B cell (primary cell): ENCODE measurements around the gene TSSK6. TPM values are rescaled to one million over a fixed set of nuclear protein-coding genes. Genes with fewer than 3 reads are reported as not detected.

Source experiments
- ATAC-seq: fragments of 200-7000 bp; cut with Tn5 transposase; one replicate; pipeline ENCODE4 v1.10.0; 2021; ENCODE audit warnings: low read depth, mild to moderate bottlenecking, moderate number of reproducible peaks, moderate library complexity
- CTCF ChIA-PET: fragments of 350-600 bp; sonication (Branson Sonifier 250); formaldehyde crosslinking; loops from one replicate; lab custom pipeline; 2021; ENCODE audit warnings: antibody characterized with exemption, inconsistent platforms; lab: Charles Lee
- POLR2A ChIA-PET: fragments of 350-600 bp; sonication (Branson Sonifier 250); formaldehyde crosslinking; loops from one replicate; lab custom pipeline; 2021; ENCODE audit warnings: antibody characterized with exemption; lab: Charles Lee
- DNase-seq: peaks from one replicate; pipeline ENCODE4 v3.0.0; 2013
- H2AFZ ChIP-seq: 2 replicates; pipeline ENCODE4 v1.6.1; 2012; ENCODE audit warnings: mild to moderate bottlenecking, low read depth, low read length; ENCODE audit not compliant: insufficient read depth, poor library complexity, severe bottlenecking
- H3K27ac ChIP-seq, 2 donors: 1 replicate in 1 of 2; 2 replicates in 1 of 2; pipeline ENCODE4 v1.5.1; 2012 to 2013; ENCODE audit warnings: low read length in 2 of 2, mild to moderate bottlenecking in 2 of 2, moderate library complexity in 1 of 2
- H3K27me3 ChIP-seq, 4 experiments: fragments of 200-600 bp in 1 of 4; sonication (generic) in 1 of 4; replicated peaks in 1 of 4; 1 replicate in 2 of 4; 2 replicates in 2 of 4; pipeline versions ENCODE4 v1.6.1 to v1.7.0; 2013 to 2016; ENCODE audit warnings: low read length in 3 of 4, mild to moderate bottlenecking in 2 of 4, mixed read lengths in 1 of 4, moderate library complexity in 1 of 4; ENCODE audit not compliant: insufficient read depth in 4 of 4, control insufficient read depth in 3 of 4; ENCODE audit errors: control extremely low read depth in 1 of 4
- H3K36me3 ChIP-seq, 2 experiments: replicated peaks in 1 of 2; 1 replicate in 1 of 2; 2 replicates in 1 of 2; pipeline versions ENCODE4 v1.6.1 to v1.7.1; 2013; ENCODE audit warnings: low read length in 1 of 2; ENCODE audit not compliant: insufficient read depth in 2 of 2, control insufficient read depth in 1 of 2; ENCODE audit errors: control extremely low read depth in 1 of 2, extremely low read depth in 1 of 2
- H3K4me1 ChIP-seq, 2 donors: fragments of 200-600 bp in 1 of 2; sonication (generic) in 1 of 2; 1 replicate in 1 of 2; 2 replicates in 1 of 2; pipeline versions ENCODE4 v1.5.1 to v1.6.1; 2013 to 2017; ENCODE audit warnings: low read length in 2 of 2; ENCODE audit not compliant: control insufficient read depth in 2 of 2, insufficient read depth in 2 of 2
- H3K4me2 ChIP-seq: replicated peaks from 2 replicates; pipeline ENCODE3; 2012; ENCODE audit warnings: mild to moderate bottlenecking, low read depth, low read length; ENCODE audit not compliant: poor library complexity, severe bottlenecking
- H3K4me3 ChIP-seq, 5 experiments: fragments of 200-600 bp in 1 of 5; sonication (generic) in 1 of 5; 1 replicate in 3 of 5; 2 replicates in 2 of 5; pipeline versions ENCODE4 v1.5.1 to v1.7.0; 2011 to 2016; ENCODE audit warnings: low read length in 4 of 5, mild to moderate bottlenecking in 4 of 5, low read depth in 2 of 5, control low read depth in 1 of 5, moderate library complexity in 1 of 5; ENCODE audit not compliant: insufficient read depth in 1 of 5; ENCODE audit errors: control extremely low read depth in 1 of 5, extremely low read depth in 1 of 5
- H3K79me2 ChIP-seq: fragments of 200-600 bp; sonication (generic); one replicate; pipeline ENCODE4 v1.6.0; 2016; ENCODE audit warnings: low read length; ENCODE audit not compliant: control insufficient read depth, insufficient read depth
- H3K9ac ChIP-seq: fragments of 200-600 bp; sonication (generic); 2 replicates; pipeline ENCODE4 v1.6.1; 2017; ENCODE audit warnings: mild to moderate bottlenecking, low read length, moderate library complexity
- H3K9me3 ChIP-seq, 3 donors: one replicate each; pipeline versions ENCODE4 v1.6.1 to v1.7.1; 2013; ENCODE audit warnings: low read length in 2 of 3; ENCODE audit not compliant: control insufficient read depth in 2 of 3, insufficient read depth in 1 of 3; ENCODE audit errors: control extremely low read depth in 1 of 3
- H4K20me1 ChIP-seq: 2 replicates; pipeline ENCODE4 v1.6.0; 2012; ENCODE audit warnings: mild to moderate bottlenecking, low read length; ENCODE audit not compliant: insufficient read depth, control insufficient read depth, poor library complexity, severe bottlenecking
- H3K27ac Mint-ChIP-seq: one replicate; pipeline ENCODE4 v1.8.0; 2021; ENCODE audit warnings: mixed read lengths
- H3K27me3 Mint-ChIP-seq: one replicate; pipeline ENCODE4 v1.8.0; 2021; ENCODE audit warnings: mixed read lengths
- H3K4me1 Mint-ChIP-seq: one replicate; pipeline ENCODE4 v1.8.0; 2021; ENCODE audit warnings: mixed read lengths
- H3K4me3 Mint-ChIP-seq: one replicate; pipeline ENCODE4 v1.8.0; 2021; ENCODE audit warnings: mixed read lengths
- H3K9me3 Mint-ChIP-seq: one replicate; pipeline ENCODE4 v1.8.0; 2022; ENCODE audit warnings: mixed read lengths; ENCODE audit not compliant: insufficient read depth
- CTCF ChIP-seq: fragments of 200-600 bp; IDR thresholded peaks from one replicate; pipeline ENCODE4 v1.8.0; 2022; ENCODE audit warnings: antibody characterized with exemption, mild to moderate bottlenecking
- EZH2 ChIP-seq: IDR thresholded peaks from 2 replicates; pipeline ENCODE4 v1.6.1; 2012; ENCODE audit warnings: borderline replicate concordance, low read depth, mild to moderate bottlenecking, moderate library complexity, low read length; ENCODE audit not compliant: insufficient read depth, poor library complexity, severe bottlenecking
- WGBS: methylation state at CpG from one replicate; pipeline ENCODE4 v1.1.5; 2013; ENCODE audit warnings: missing lambda C conversion rate; ENCODE audit not compliant: insufficient coverage; 5-methylcytosine and 5-hydroxymethylcytosine counted together
- intact Hi-C: fragments of 100-400 bp; cut with micrococcal nuclease; formaldehyde crosslinking; loops from one replicate; pipeline ENCODE4 v1.10.0; 2022
- polyA plus RNA-seq: library from polyadenylated mRNA; depleted of rRNA; stranded (reverse); fragments of >200 nt; gene quantifications from 2 replicates; pipeline ENCODE4 v1.2.3, GENCODE V29; 2012
- total RNA-seq, 2 donors: library from RNA; stranded (reverse); fragments of 120-200 nt in 1 of 2; gene quantifications; 1 replicate in 1 of 2; 2 replicates in 1 of 2; pipeline versions ENCODE4 v1.2.3 to v1.2.4, GENCODE V29; 2013 to 2022

The TSSK6 gene
- total and polyA plus RNA-seq, 2 donors (not counting 1 experiment from before 2014, with no cell fraction given): 8.9 to 9.6 TPM

GRCh38 chr19:19550972-19551852 is 35.9 kb upstream of the TSSK6 start:
- Histone ChIP-seq H3K9ac (no peak overlapping the region), H4K20me1 (no peaks in the 10 kb centered on the region), H3K36me3 (no peaks in the 10 kb centered on the region), H3K79me2 (no peaks in the 10 kb centered on the region), H3K4me3 (no peak overlapping the region), H3K4me1 (peaks cover 0 to 2% of the 10 kb centered on the region in 2 donors), H3K27ac (no peak overlapping the region), H3K4me2 (no peak overlapping the region), H2AFZ (no peak overlapping the region), H3K9me3 (peaks cover 0 to 11% (median 0%) of the 10 kb centered on the region in 3 donors), H3K27me3 (peaks cover 0 to 12% (median 0%) of the 10 kb centered on the region in 4 experiments)
- intact Hi-C loops: no loop called here
- DNase-seq (no peak), ATAC-seq (no peak)
- CTCF ChIA-PET: interaction anchor here (1.0 to 2.8 kb wide), 2 partner anchors 19 to 27 kb away, joined by 3 to 8 read pairs; no protein-coding TSS in a partner anchor
- Mint-ChIP-seq H3K9me3 (no peaks in the 10 kb centered on the region), H3K4me1 (no peaks in the 10 kb centered on the region), H3K27ac (peak overlapping the region; percentile 6), H3K4me3 (no peak overlapping the region), H3K27me3 (peaks cover 8% of the 10 kb centered on the region)
- TF ChIP-seq CTCF (no peak), EZH2 (no peak)
- POLR2A ChIA-PET: no interaction called here
- 79% methylated on average over 10 of the region's 10 CpGs for WGBS

GRCh38 chr19:19550485-19550929 is 35.2 kb upstream of the TSSK6 start:
- intact Hi-C loops: no loop called here

More at GRCh38 chr19:19550485-19550929, 35.2 kb upstream of the TSSK6 start:
- ChIA-PET POLR2A (no interaction called here), CTCF (interaction anchor here (2.8 kb wide), 1 partner anchor 18 kb away, joined by 8 read pairs; no protein-coding TSS in a partner anchor)
- Histone ChIP-seq H3K27ac (no peak overlapping the region), H2AFZ (no peak overlapping the region), H3K4me1 (peaks cover 0 to 2% of the 10 kb centered on the region in 2 donors), H3K9me3 (peaks cover 0 to 13% (median 0%) of the 10 kb centered on the region in 3 donors), H3K4me3 (no peak overlapping the region), H3K36me3 (no peaks in the 10 kb centered on the region), H3K4me2 (no peak overlapping the region), H3K27me3 (peaks cover 0 to 12% (median 0%) of the 10 kb centered on the region in 4 experiments), H3K79me2 (no peaks in the 10 kb centered on the region), H4K20me1 (no peaks in the 10 kb centered on the region), H3K9ac (no peak overlapping the region)
- H3K27me3 Mint-ChIP-seq: peaks cover 8% of the 10 kb centered on the region
- H3K4me1 Mint-ChIP-seq: no peaks in the 10 kb centered on the region
- H3K27ac Mint-ChIP-seq: peak overlapping the region; percentile 6
- no peak for ATAC-seq
- DNase-seq: no peak
- 73% methylated on average over 7 of the region's 8 CpGs for WGBS
- TF ChIP-seq CTCF: no peak
- TF ChIP-seq EZH2: no peak
- no peaks in the 10 kb centered on the region for H3K9me3 Mint-ChIP-seq
- no peak overlapping the region for H3K4me3 Mint-ChIP-seq
